KBM-7 (cell line): ENCODE measurements around the gene PDZD2.

Experiments
- DNase-seq: peaks from one replicate; pipeline ENCODE4 v3.0.0-alpha.2; 2015
- in situ Hi-C: fragments of 300-500 bp; cut with MboI; formaldehyde crosslinking; loops from 2 replicates; pipeline ENCODE4 v1.14.3; 2020; ENCODE audit warnings: low sequenced_read_pairs, low pct_unique_long_range_greater_than_20kb, mixed read lengths

The PDZD2 gene

DNA sequence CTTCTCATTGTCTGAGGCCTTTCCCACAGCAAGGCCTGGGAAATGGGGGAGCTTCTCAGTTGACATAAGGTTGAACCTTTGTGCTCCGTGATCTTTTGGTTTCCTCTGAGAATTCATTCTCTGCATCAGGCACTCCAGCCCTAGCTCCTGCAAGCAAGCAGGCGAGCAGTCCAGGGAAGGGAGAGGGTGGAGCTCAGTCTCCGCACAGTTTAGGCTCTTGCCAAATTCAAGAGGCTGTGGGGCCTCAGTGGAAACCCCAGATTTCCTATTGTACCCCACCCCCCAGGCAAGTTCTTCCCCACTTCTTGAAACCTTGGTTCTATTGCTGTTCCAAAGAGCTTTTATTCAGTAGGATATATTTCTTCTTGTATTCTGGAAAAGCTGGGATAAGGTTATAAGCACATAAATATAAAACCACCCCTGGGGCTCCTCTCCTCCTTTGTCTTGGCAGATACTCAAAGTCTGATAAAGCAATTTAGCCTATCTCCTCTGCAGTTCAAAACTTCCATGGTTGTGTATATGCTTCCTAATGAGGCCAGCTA, 147.2 kb downstream of the PDZD2 start:
- DNase-seq, result no peak
- in situ Hi-C loops, result no loop called here

DNA sequence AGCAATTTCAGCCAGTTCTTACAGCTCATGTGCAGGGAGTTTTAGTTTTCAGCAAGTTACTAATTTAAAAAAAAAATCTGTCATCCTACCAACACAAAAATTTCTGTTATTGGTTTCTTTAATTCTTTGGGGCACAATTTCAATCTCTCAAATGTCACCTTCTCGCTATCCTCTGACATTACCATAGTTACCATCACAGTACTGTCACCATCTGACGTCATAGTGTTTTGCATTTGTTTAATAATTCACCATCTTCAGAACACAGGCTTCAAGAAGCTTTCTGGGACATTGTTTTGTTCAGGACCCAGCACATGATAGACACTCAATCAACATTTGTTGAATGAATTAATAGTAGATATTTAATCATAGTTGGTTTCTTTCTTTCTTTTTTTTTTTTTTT, 155.1 kb downstream of the PDZD2 start:
- in situ Hi-C loops, result no loop called here
- no peak for DNase-seq

DNA sequence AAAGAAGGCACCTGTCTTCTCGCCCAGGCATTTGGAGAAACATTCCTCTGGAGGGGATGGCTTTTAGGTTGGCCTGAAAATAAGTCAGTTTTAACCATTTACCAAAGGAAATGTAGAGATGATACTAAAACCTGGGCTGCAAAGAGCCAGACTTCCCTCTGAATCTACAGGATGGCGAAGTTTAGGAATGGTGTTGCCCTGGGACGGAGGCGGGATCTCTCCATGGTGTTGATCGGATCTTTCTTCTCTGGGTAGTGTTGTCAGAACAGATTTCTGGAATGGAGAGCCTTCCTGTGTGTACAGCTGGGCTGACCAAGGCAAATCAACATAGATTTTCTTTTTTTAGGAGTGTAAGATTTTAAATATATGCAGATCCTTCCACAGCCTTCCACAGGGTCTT, 159.2 kb downstream of the PDZD2 start:
- in situ Hi-C loops, result no loop called here

DNA sequence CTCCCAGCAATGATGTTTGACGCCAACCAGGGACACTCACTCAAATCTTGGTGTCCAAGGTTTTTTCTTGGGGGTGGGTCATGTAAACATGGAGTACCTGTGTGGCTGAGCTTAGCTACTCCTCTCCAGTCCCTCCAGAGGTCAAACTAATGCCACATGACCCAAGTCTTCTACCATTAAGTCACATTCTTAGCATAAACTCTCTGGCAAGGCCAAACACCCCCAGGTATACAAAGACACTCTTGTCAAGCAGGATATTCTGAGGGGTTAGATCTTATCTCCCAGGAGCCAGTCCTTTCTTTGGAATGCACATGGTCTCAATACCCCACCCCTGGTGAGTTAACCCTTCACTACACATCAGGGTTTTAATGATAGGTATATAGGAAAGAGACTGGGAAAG, 161.4 kb downstream of the PDZD2 start:
- DNase-seq, result no peak
- in situ Hi-C loops, result loop anchor here (25.0 kb wide), 1 partner anchor 213 kb away; no protein-coding TSS in a partner anchor

More for the DNA sequence above, 159.2 kb downstream of the PDZD2 start:
- no peak for DNase-seq

DNA sequence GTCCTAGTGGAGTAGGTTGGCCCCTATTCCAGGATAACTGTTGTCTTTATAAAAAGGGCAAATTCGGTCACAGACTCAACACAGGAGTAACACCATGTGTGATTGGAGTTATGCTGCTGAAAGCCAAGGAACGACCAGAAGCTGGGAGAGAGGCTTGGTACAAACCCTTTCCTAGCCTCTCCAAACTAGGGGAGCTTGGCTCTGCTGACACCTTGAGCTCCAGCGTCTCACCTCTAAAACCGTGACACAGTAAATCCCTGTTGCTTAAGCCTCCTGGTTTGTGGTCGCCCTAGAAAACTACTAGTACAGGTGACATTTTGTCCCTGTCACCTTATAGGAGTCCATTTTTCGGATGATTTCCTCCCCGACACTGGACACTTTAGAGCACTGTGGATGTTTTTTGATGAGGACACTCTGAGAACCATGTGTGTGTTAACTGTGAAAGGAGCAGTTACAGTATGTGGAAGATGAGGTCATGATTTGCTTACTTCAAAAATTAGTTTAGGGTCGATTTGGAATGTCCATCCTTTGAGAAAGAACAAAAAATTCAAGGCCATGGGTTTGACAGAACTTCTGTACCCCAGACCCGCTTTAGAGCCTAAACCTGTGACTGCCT, 167.0 kb downstream of the PDZD2 start:
- in situ Hi-C loops, result loop anchor here (25.0 kb wide), 1 partner anchor 219 kb away; no protein-coding TSS in a partner anchor
- no peak for DNase-seq

DNA sequence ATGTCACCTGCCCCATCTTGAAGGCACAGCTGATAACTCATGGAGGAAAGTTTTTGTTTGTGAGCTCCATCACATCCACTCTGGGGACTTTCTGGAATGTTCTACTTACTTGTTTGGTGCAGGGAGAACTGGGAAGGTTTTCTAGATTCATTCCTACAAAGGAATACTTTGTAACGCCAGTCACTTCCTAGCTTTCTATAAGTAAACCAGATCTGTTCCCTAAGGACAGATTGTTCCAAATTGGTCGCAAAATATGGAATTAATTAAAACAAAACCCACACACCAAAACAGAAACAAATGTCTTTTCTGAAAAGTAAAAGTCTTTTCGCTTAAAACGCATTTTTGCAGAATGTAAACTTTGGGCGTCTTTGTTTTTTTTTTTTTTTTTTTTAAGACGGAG, 167.6 kb downstream of the PDZD2 start:
- in situ Hi-C loops, result loop anchor here (25.0 kb wide), 1 partner anchor 219 kb away; no protein-coding TSS in a partner anchor
- DNase-seq, result no peak

DNA sequence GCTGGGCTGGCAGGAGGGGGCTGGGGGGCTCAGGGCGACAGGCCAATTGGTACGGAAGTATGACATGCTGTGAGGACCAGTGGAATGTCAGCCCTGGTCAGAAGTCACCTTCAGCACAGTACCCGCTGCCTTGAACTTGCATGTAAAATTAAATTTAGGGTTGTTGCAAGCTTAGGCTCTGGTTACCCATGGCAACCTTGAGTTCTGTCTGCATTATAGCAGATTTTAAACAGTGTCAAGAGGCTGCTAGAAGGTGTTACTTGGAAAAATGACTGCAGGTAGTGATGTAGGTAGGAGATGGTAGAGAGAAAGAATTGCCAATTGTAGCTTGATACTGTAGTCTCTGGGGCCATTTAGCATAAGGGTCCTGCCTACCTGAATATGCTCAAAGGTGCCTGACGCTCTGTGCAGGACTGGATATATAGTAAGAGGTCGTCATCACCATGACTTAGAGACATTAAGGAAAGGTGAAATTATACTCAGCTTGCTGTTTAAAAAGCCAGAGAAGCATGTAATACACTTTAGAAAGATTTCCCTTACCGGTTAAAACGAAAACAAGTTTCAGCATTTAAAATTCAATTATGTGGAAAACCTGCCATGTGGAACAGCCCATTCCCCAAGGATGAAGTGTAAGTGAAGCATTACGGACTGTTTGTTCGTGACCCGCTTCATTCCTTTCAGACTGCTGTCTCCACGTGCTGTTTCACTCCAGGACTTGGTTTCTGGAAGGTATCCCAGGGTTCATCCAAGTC, 169.0 kb downstream of the PDZD2 start:
- no peak for DNase-seq
- in situ Hi-C loops, result loop anchor here (25.0 kb wide), 1 partner anchor 221 kb away; no protein-coding TSS in a partner anchor

DNA sequence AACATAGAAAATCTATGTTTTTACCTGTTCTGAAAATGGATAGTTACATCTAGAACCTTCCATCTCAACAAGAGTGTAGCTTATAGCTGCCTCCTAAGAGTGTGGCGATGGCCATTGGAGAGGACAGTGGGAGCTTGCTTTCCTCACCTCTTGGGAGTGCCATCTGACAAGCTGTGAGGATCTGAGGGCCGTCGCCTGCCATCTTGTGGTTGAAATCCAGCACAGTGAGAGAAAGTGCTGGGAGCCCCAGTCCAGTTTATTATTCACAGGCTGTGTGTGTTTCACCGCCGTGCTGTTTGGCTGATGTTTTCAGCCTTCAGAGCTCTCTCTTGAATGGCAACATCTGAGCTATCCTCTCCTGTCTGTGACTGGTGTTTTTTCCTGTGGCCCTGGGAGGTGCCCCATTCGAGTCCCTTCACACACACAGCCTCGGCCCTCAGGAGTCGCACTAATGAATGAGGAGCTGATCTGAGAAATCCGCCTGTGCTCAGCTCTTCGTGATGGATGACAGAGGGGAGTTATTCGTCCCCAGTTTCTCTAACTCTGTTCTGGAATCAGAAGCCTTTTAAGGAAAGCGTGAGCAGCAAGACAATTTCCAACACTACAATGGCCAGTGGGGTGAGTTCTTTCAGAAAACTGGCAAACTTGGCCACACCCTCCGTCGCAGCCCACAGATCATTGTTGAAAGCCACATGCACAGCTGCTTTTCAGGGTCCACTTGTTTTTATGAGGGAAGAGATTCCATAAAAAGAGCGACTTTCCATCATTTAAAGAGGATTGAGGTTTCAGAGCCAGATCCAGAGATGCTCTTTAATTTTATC, 170.3 kb downstream of the PDZD2 start:
- DNase-seq, result peak; percentile 55
- in situ Hi-C loops, result loop anchor here (25.0 kb wide), 1 partner anchor 222 kb away; no protein-coding TSS in a partner anchor

DNA sequence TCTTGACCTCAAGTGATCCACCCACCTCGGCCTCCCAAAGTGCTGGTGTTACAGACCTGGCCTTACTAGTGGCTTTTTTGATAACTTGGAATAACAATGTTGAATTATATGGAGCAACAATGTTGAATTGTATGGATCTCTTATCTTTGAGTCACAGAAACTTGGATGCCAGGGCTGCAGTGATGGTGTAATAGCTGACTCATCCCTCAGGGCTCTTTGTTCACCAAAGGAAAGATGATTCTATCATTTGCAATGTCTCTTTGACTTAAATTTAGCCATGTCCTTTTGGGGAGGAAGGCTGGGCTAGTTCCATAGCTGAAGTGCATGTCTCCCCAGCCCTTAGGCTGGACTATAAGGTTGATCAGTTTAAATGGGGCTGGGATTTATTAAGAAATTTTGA, 172.3 kb downstream of the PDZD2 start:
- no peak for DNase-seq
- in situ Hi-C loops, result loop anchor here (25.0 kb wide), 1 partner anchor 224 kb away; no protein-coding TSS in a partner anchor

DNA sequence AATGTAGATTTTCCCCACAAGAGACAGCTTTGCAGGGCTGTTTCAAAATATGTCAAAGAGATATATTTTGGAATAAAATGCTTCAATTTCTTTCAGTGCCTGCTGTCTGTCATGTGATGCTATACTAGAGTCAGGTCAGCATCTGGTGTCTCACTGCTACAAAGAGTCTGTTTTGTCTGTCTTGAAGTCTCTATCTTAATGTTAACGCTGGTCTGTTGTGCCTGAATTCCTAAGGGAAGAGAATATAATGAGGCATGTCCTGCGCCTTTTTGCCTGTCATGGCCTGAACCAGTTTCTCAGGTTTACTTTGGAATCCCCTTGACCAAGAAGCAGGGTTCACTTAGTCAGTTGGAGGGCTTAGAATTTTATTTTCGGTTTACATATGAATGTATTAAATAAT, 176.4 kb downstream of the PDZD2 start:
- no peak for DNase-seq
- in situ Hi-C loops, result loop anchor here (25.0 kb wide), 1 partner anchor 228 kb away; no protein-coding TSS in a partner anchor

DNA sequence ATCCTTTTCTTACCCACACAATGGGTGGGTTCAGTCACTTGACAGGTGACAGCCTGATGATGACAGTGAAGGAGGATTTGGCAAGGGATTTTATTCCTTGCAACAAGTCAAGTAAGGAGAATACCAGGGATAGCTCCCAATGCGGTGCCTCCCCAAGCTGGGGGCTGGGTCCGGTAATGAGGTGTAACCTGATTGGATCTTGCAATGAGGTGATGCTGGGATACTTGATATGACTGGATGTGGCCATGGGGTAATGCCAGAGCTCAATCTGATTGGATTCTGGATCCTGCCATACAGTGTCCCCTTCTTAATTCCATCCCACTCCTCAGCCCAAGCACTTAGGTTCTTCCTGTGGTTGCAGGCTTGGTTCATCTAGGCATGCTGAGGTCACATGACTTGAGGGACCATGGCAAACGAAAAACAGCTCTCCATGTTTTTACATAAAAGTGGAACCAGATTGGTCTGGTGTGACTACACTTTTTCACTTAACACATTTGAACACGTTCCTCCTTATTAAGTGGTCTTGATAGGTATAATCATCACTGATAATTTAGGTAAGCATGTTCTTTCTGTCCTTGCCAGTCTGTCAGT, 181.1 kb downstream of the PDZD2 start:
- DNase-seq, result no peak
- in situ Hi-C loops, result loop anchor here (25.0 kb wide), 1 partner anchor 233 kb away; no protein-coding TSS in a partner anchor

DNA sequence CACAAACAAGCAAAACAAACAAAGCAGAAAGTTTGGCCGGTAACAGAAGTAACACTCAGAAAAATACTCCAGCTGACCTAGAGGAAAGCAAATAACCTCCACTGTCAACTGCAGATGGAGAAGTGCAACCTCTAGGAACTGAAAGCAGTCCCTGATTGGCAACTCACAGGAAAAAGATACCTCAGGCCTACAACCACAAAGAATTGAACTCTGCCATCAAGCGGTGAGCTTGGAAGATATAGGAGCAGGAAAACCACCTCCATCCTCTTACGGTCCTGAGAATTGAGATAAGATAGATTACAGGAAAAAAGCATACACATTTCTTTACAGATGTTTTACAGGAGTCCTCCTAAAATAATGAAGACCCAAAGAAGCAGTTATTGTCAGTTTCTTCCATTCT, 184.5 kb downstream of the PDZD2 start:
- peak; percentile 22 for DNase-seq
- in situ Hi-C loops, result loop anchor here (25.0 kb wide), 1 partner anchor 236 kb away; no protein-coding TSS in a partner anchor

DNA sequence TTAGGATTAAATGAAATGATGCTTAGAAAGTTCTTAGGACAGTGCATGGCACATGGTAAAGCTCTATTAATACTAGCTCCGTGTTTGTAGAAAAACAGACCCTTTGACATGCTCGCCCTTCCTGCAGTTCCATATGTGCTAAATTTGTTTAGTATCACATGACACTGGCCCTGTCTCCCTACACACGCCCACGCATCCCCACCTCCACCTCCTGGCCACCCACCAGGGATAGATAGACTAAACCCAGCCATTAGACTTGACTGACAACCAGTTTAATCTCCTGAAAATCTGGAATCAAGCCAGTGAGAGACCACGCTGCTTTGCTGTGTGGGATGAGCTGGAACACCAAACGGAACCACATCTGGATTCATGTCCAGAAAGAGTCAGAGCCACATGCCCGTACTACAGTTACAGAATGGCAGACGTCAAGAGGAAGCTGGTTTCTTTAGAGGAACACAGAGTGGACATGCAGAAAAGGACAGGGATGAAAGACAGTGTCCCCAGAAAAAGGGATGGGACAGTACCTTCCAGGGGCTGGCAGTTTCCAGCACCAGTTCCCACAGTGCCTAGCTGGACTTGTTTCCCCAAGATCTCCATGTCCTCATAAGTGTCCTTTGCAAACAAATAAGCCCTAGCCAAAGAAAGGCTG, 186.1 kb downstream of the PDZD2 start:
- in situ Hi-C loops, result loop anchor here (25.0 kb wide), 2 partner anchors 237 to 238 kb away; no protein-coding TSS in a partner anchor

DNA sequence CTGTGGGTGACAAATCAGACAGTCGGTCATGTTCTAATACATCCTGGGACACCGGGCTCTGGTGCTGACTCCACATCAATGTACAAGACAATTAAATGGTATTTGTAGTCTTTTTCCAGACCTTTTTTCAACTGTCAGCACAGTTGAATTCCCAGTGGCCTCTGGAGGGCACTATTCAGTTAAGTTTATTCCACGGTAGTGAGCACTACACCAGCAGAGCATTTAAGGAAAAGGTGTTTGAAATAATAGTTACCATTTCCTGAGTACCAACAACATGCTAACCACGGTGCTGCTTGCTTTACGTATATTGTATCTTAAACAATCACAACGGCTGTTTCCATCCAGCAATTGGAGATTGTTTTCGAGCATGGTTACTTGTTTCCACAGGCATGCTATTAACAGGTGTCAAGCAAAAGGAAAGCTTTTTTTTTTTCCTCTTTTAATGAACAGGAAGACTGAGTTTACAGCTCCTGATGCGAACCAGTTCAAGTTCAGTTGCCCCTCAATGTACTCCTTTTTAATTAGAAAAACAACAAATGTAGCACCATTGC, 186.7 kb downstream of the PDZD2 start:
- peak; percentile 69 for DNase-seq
- in situ Hi-C loops, result loop anchor here (25.0 kb wide), 1 partner anchor 237 kb away; no protein-coding TSS in a partner anchor

More for the DNA sequence above, 186.1 kb downstream of the PDZD2 start:
- DNase-seq, result no peak

DNA sequence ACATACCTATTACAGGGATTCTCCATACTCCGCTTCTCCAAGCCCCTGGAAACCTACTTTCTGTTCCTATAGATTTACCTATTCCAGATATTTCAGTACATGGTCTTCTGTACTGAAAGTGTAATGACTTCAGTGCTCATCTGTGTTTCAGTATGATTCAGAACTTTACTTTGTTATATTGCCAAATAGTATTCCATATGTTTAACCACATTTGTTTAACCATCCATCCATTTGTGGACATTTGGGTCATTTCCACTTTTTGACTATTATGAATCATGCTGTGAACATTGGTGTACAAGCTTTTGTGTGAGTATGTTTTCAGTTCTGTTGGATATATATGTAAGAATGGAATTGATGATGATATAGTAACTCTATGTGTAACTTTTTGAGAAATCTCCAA, 188.9 kb downstream of the PDZD2 start:
- no peak for DNase-seq
- in situ Hi-C loops, result loop anchor here (25.0 kb wide), 1 partner anchor 234 kb away; no protein-coding TSS in a partner anchor

DNA sequence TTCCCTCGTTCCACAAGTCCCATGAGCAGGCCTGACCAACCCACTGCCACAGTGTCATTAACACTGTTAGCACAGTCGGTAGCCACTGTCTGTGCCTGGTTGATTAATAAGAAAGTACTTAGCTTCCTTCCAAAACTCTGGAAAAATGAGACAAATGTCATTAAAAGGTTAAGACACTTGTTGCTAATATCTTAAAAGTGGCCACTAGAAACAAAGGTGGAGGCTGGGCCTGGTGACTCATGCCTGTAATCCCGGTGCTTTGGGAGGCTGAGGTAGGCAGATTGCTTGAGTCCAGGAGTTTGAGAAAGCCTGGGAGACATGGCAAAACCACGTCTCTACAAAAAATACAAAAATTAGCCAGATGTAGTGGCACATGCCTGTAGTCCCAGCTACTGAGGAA, 194.0 kb downstream of the PDZD2 start:
- in situ Hi-C loops, result loop anchor here (25.0 kb wide), 1 partner anchor 229 kb away; no protein-coding TSS in a partner anchor
- DNase-seq, result no peak

DNA sequence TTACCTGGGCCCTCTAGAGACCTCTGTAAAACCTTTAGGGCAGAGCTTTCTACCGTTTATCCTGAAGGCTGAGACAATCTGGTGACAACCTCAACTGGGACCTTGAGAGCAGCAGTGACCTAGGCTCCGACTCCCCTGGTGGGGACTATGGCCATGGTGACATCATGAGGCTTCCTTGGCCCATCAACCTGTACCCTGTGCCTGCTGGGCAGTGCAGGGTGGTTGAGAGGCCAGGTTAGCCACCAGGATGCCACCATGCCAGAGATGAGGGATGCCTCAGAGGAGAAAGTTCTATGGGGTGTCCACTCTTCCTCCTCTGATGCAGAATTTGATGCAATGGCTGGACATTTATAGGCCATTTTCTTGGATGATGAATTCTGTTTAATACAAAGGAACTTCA, 194.8 kb downstream of the PDZD2 start:
- in situ Hi-C loops, result loop anchor here (25.0 kb wide), 1 partner anchor 229 kb away; no protein-coding TSS in a partner anchor
- no peak for DNase-seq
